Thymus (tissue), 11 donors: ENCODE measurements around the gene LMTK2. TPM values are rescaled to one million over a fixed set of nuclear protein-coding genes. Genes with fewer than 3 reads are reported as not detected.

Experiments
- DNase-seq, 9 donors: peaks; one replicate each; pipeline ENCODE4 v3.0.0-alpha.2; 2013; ENCODE audit warnings: low spot score in 9 of 9, low read depth in 6 of 9, missing footprints in 1 of 9
- H3K27ac ChIP-seq, 2 donors: one replicate each; pipeline ENCODE4 v1.5.1; 2013; ENCODE audit warnings: control low read depth in 1 of 2, low read depth in 1 of 2, low read length in 1 of 2, mild to moderate bottlenecking in 1 of 2, moderate library complexity in 1 of 2
- H3K27me3 ChIP-seq, 2 donors: one replicate each; pipeline ENCODE4 v1.5.1; 2013; ENCODE audit warnings: low read length in 1 of 2; ENCODE audit not compliant: control insufficient read depth in 2 of 2, insufficient read depth in 1 of 2
- H3K36me3 ChIP-seq, 2 donors: one replicate each; pipeline ENCODE4 v1.5.1; 2013; ENCODE audit warnings: low read length in 1 of 2, mild to moderate bottlenecking in 1 of 2, moderate library complexity in 1 of 2; ENCODE audit not compliant: control insufficient read depth in 2 of 2, insufficient read depth in 2 of 2
- H3K4me1 ChIP-seq, 2 donors: one replicate each; pipeline ENCODE4 v1.5.1; 2013; ENCODE audit warnings: low read length in 2 of 2; ENCODE audit not compliant: control insufficient read depth in 2 of 2, insufficient read depth in 2 of 2
- H3K4me3 ChIP-seq, 2 donors: one replicate each; pipeline ENCODE4 v1.5.1; 2013; ENCODE audit warnings: low read length in 2 of 2, control low read depth in 1 of 2, mild to moderate bottlenecking in 1 of 2
- H3K9me3 ChIP-seq, 2 donors: one replicate each; pipeline ENCODE4 v1.5.1; 2013; ENCODE audit warnings: low read length in 1 of 2, mild to moderate bottlenecking in 1 of 2; ENCODE audit not compliant: control insufficient read depth in 2 of 2, insufficient read depth in 1 of 2
- WGBS: extraction: QIAGEN DNeasy Blood & Tissue Kit; methylation state at CpG from one replicate; pipeline ENCODE4 v1.1.7; 2013; 5-methylcytosine and 5-hydroxymethylcytosine counted together
- polyA plus RNA-seq: library from polyadenylated mRNA; stranded (reverse); fragments of 200-250 nt; gene quantifications from one replicate; pipeline ENCODE4 v1.2.3, GENCODE V29; 2013
- total RNA-seq: library from RNA; stranded (reverse); fragments of 120-200 nt; gene quantifications from one replicate; pipeline ENCODE4 v1.2.4, GENCODE V29; 2013
- donor health status: healthy.

The LMTK2 gene
- total and polyA plus RNA-seq, 2 donors, result 4.4 to 5.4 TPM

DNA sequence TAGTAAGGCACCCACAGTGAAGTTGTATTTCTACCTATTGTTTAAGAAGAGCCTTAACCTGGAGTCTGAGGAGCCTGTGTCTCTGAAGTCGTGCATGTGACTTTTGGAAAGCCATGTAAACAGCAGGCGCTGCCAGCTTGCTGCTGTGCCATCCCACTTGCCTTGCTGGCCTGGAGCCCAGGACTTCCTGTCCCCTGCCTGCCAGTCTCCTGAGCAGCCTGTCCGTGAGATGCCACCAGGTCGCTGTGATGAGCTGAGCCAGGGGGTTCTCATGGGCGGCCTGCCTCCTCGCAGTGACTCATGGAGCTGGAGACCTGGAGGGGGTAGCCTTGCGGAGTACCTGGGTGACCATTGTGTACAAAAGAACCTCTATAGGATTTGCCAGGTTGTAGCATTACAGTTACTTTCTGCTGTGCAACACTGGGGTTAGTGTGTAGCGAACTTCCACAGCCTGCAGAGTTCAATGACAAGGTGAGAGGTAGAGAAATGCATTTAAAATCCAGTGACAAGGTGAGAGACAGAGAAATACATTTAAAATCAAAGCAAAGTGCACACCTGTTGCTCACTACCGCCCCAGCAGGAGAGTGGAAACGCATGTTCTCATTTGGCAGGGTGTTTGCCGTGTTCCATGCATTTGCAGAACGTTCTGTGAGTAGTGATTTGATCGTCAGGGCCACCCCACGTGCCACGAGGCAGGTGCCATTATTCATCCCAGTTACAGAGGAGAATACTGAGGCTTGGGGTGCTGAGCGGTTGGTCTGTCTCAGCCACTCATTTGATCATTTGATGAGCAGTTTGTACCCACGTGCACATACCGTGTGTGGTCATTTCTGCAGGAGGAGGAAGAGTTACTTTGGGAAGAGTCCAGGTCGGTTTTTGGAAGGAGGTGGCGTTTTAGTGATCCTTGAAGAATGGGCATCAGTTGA, 67.9 kb downstream of the LMTK2 start:
- H3K27ac ChIP-seq, result no peak overlapping the region
- no peaks in the 10 kb centered on the region for H3K27me3 ChIP-seq
- no peak for DNase-seq
- no peak overlapping the region for H3K4me3 ChIP-seq
- H3K36me3 ChIP-seq, result peaks cover 18 to 29% of the 10 kb centered on the region in 2 donors
- WGBS, result 97% methylated on average over 20 of the region's 20 CpGs
- no peaks in the 10 kb centered on the region for H3K4me1 ChIP-seq
- no peaks in the 10 kb centered on the region for H3K9me3 ChIP-seq

GRCh38 chr7:98175260-98175940, 68.7 kb downstream of the LMTK2 start:
- H3K36me3 ChIP-seq, result peaks cover 19 to 29% of the 10 kb centered on the region in 2 donors

GRCh38 chr7:98177553-98177952, 70.9 kb downstream of the LMTK2 start:
- H3K9me3 ChIP-seq, result no peaks in the 10 kb centered on the region
- no peak overlapping the region for H3K27ac ChIP-seq
- no peak for DNase-seq
- H3K27me3 ChIP-seq, result no peaks in the 10 kb centered on the region
- peaks cover 12 to 21% of the 10 kb centered on the region in 2 donors for H3K36me3 ChIP-seq
- H3K4me3 ChIP-seq, result no peak overlapping the region
- 97% methylated on average over 6 of the region's 6 CpGs for WGBS
- H3K4me1 ChIP-seq, result no peaks in the 10 kb centered on the region

More at GRCh38 chr7:98175260-98175940, 68.7 kb downstream of the LMTK2 start:
- Histone ChIP-seq H3K27ac (no peak overlapping the region), H3K27me3 (no peaks in the 10 kb centered on the region), H3K4me1 (no peaks in the 10 kb centered on the region), H3K9me3 (no peaks in the 10 kb centered on the region), H3K4me3 (no peak overlapping the region)
- DNase-seq, result no peak
- WGBS, result 98% methylated on average over 8 of the region's 8 CpGs

DNA sequence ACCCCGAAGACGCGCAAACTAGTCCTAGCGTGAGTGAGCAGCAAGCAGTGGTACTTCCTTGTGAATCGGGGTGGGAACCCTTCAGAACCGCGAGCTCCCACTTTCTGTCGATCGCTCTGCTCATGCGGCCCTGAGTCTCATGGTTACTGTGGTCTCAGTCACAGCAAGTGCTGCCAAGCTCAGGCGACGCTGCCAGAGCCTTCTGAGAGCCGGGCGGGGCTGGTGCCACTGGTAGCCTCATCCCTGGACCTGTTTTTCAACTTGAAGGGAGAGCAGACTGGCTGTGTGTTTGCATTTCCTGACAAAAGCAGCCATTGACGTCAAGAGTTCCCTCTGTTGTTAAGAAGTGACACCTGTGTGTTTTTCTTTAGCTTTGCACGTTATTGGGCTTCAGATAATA, 71.7 kb downstream of the LMTK2 start:
- H3K9me3 ChIP-seq, result no peaks in the 10 kb centered on the region
- no peak for DNase-seq
- H3K36me3 ChIP-seq, result peaks cover 12 to 21% of the 10 kb centered on the region in 2 donors
- no peaks in the 10 kb centered on the region for H3K4me1 ChIP-seq
- WGBS, result 95% methylated on average over 16 of the region's 16 CpGs
- H3K4me3 ChIP-seq, result no peak overlapping the region
- no peak overlapping the region for H3K27ac ChIP-seq
- no peaks in the 10 kb centered on the region for H3K27me3 ChIP-seq

DNA sequence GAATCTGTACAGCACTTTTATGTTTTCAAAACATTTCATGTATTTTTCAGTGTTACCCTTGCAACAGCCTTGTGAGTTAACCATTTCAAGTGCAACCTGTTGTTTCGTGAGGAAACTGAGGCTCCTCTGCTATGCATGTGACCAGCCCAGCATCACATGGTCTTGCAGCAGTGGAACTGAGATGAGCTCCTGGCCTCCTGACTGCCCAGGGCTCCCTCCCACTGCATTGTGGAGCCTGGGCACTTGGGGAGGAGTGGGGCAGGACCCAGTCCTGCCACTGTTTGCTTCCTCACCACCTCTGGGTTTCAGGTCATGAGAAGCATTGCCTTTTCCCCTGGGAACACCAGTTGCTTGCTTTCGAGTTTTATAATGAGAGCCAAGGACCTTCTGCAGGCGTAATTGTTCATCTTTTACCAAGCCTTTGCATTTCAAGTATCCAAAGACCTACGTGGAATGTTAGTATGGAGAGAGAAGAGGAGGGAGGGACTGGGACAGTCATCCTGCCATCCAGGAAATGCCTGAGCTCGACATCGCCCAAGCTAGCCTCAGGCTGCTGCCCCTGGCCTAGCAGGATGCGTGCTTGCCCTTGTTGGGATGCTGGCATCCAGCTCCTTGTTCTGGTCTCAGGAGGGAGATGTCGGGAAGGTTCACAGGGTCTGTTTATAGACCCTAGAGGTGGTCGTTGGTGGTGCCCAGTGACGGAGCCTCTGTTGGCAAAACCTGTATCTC, 72.3 kb downstream of the LMTK2 start:
- no peak overlapping the region for H3K27ac ChIP-seq
- no peaks in the 10 kb centered on the region for H3K27me3 ChIP-seq
- H3K36me3 ChIP-seq, result peaks cover 12 to 21% of the 10 kb centered on the region in 2 donors
- no peak overlapping the region for H3K4me3 ChIP-seq
- no peak for DNase-seq
- no peaks in the 10 kb centered on the region for H3K4me1 ChIP-seq
- 97% methylated on average over 10 of the region's 10 CpGs for WGBS
- no peaks in the 10 kb centered on the region for H3K9me3 ChIP-seq

DNA sequence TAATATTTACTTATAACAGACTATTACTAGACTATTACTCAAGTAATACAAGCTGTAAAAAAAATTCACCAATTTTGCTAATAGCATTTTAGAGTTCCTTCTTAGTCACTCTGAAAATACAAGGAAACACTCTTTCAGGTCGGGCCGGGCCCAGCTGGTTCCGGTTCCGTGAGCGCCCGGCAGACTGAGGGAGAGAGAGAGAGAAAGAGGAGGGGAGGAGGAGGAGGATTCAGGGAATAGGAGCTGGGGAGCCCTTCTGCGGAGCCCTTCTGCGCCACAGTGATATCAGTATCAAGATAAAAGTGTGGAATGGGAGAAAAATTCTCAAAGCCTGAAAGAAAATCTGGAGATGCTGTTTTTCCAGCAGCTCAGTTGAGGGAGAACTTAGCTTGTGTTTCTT, 74.1 kb downstream of the LMTK2 start:
- no peaks in the 10 kb centered on the region for H3K4me1 ChIP-seq
- no peak overlapping the region for H3K4me3 ChIP-seq
- H3K27ac ChIP-seq, result no peak overlapping the region
- H3K9me3 ChIP-seq, result no peaks in the 10 kb centered on the region
- DNase-seq, result no peak
- 95% methylated on average over 8 of the region's 8 CpGs for WGBS
- H3K27me3 ChIP-seq, result no peaks in the 10 kb centered on the region
- peaks cover 10 to 13% of the 10 kb centered on the region in 2 donors for H3K36me3 ChIP-seq

GRCh38 chr7:98185101-98185500, 78.4 kb downstream of the LMTK2 start:
- Histone ChIP-seq H3K4me1 (no peaks in the 10 kb centered on the region), H3K27me3 (no peaks in the 10 kb centered on the region), H3K27ac (no peak overlapping the region), H3K9me3 (no peaks in the 10 kb centered on the region), H3K36me3 (peaks cover 11 to 16% of the 10 kb centered on the region in 2 donors), H3K4me3 (no peak overlapping the region)
- no peak for DNase-seq
- 98% methylated on average over 7 of the region's 7 CpGs for WGBS

- Histone ChIP-seq H3K4me1 (no peaks in the 10 kb centered on the region), H3K36me3 (peaks cover 19 to 25% of the 10 kb centered on the region in 2 donors), H3K27me3 (no peaks in the 10 kb centered on the region), H3K4me3 (no peak overlapping the region), H3K9me3 (no peaks in the 10 kb centered on the region), H3K27ac (no peak overlapping the region)
- no peak for DNase-seq
- WGBS, result 97% methylated on average over 9 of the region's 9 CpGs
Observed at GRCh38 chr7:98186452-98187137, 79.9 kb downstream of the LMTK2 start.
